Stimulated activated CD8-positive, alpha-beta memory T cell treated with anti-CD3 and anti-CD28 coated beads, Interleukin-7, amount 100 ng/mL, for 4 hours (primary cell): ENCODE results near the gene ITPR3.

ENCODE experiments used
- DNase-seq, 2 donors: peaks; one replicate each; pipeline ENCODE4 v3.0.0-alpha.2; 2020; ENCODE audit warnings: low read depth in 2 of 2

Gene ITPR3

DNA sequence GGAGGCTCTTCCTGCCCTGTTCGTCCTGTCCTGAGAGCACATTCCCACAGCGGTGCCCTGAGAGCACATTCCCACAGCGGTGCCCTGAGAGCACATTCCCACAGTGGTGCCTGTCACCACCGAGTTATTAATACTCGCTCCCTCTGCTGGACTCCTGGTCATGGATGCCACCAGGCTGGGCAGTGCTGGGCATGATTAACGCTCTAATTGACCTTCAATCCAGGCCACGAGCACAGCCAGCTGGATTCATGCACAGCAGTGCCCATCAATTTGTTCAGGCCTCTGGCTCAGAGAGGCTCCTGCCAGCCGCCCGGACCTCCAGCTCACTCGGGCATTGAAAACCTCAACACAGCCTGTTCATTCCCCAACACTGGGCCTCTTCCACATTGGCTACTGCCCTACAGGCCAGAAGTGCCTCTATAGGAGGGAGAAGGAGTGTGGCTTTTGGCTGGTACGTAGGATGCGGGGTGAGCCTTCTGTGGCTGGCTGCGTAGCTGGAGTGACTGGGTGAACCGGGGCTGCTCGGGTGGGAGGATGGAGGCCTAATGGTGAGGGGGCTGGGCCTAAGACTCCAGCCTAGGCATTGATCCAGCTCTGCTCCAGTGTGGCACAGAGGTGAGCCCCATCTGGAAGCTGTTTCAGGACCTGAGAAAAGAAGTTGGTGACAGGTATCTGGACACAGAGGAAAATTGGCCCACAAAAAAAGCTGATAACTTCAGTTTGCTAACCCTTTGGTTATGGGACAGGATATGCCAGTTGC is 116.3 kb downstream of the ITPR3 start:
- DNase-seq = no peak

DNA sequence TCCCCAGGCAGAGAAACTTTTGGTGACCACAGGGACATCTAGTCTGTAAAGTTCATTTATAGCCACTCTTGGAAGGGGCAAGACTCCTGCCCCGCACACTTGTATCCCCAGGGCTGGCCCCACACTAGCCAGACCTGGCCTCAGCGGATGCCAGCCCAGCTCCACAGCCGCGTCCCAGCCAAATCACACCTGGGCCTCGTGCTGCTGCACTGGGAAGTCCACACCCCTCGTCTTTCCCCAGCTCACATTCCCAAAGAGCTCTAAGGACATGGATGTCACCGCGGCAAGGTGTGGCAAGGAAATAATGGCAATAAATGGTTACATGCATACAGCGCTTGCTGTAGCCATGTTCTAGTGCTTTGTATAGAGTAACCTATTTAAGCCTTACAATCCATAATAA is 117.0 kb downstream of the ITPR3 start:
- DNase-seq = no peak

DNA sequence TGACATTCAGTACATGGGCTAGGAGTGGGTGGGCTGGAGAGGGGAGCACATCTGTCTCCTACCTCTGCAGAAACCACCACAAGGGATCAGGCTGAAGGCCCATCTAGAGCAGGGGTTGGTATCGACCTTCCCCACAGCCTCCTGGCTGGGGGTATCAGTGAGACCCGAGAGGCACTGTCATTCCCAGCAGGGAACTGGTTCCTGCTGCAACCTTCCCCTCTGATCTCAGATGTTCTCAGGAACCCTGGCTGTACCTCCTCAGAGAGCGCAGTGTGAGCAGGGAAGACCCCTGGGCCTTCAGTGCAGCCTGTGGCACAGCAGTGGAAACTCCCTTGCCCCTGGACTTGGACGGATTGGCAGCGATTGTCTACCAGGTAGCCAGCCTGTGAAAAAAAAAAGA is 117.8 kb downstream of the ITPR3 start:
- no peak for DNase-seq

DNA sequence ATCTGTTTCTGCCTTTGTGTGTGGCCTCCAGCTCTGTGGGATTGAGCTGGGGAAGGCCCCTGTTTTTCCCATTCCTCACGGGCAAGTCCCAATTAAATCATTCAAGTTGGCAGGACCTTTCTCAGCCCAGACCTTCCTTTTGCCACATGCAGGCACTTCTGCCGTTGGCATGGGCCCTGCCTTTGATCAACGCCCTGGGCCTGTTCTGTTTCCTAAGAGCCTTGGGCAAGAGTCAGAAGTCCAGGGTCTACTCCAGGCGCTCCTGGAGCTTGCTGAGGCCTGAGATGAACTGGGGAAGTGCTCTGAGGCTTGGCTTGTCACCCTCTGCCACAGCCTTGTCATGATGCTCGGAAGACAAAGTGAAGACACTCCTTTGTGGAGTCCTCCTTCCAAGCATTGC is 118.4 kb downstream of the ITPR3 start:
- no peak for DNase-seq

DNA sequence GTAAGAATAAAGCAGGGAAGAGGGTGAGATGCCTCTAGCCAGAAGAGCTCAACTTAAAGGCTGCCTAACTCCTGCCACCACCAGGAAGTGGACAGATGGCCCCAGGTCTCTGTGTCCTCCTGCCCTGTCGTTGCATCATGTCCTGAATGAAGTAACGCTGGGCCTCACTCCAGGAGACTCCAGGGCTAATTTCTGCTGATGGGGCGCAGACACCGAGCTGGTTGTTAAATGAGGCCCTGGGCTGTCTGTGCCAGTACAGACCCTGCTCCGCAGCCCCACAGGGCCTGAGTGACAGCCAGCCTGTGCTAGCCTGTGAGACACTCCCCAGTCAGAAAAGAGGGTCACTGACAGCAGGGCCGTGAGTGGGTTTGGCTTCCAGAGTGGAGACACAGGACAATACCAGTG is 119.1 kb downstream of the ITPR3 start:
- DNase-seq = no peak

DNA sequence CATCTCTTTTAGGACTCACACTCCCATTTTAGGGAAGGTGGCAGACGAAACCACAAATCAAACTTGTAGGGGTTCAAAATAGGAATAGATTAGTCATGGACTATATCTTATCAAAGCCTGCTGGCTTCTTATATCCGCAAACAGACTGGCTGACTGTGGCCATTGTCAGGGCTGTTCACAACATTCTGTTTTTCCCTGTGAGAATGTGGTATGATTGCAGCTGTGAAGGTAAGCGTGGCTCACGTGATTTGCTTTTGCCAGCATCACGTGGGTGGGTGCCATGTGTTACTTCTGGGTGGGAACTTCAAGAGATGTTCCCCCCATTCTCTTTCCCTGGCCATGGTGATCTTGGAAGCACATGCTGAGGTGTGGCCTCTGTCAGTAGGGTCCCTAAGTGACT is 119.7 kb downstream of the ITPR3 start:
- DNase-seq = no peak

DNA sequence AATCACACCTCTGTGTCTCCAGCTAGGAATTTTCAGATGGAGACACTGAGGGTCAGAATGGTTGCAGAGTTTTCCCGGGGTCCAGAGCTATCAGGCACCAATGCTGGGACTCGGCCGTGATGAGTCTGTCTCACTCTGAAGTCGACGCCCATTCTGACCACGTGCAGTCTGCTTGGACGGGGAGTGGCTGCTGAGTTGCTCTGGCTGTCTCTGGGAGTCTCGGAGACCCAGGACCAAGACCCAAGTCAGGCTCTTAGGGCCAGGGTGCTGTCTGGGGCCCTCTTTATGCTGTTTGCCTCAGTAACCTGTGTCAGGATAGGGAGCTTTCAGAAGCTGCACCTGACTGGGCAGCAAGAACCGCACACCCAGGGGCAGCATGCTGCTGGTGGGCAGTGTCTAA is 121.0 kb downstream of the ITPR3 start:
- DNase-seq = no peak

DNA sequence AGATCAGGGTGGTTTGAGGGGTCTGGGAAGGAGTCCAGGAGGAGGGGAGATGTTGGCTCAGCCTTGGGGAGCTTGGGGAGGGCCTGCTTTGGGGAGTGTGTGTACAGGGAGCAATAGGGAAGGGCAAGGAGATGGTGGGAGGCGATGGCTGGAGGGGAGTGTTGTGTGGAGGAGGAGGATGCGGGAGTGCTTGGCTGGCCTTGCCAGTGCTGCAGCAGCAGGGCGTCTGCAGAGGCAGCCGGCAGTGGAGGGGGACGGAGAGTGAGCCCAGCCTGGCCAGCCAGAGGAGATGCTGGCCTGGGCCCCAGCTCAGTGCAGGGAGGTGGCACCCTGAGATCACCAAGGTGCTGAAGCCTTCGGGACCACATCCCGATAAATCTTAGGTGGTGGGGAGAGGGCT is 121.7 kb downstream of the ITPR3 start:
- no peak for DNase-seq

DNA sequence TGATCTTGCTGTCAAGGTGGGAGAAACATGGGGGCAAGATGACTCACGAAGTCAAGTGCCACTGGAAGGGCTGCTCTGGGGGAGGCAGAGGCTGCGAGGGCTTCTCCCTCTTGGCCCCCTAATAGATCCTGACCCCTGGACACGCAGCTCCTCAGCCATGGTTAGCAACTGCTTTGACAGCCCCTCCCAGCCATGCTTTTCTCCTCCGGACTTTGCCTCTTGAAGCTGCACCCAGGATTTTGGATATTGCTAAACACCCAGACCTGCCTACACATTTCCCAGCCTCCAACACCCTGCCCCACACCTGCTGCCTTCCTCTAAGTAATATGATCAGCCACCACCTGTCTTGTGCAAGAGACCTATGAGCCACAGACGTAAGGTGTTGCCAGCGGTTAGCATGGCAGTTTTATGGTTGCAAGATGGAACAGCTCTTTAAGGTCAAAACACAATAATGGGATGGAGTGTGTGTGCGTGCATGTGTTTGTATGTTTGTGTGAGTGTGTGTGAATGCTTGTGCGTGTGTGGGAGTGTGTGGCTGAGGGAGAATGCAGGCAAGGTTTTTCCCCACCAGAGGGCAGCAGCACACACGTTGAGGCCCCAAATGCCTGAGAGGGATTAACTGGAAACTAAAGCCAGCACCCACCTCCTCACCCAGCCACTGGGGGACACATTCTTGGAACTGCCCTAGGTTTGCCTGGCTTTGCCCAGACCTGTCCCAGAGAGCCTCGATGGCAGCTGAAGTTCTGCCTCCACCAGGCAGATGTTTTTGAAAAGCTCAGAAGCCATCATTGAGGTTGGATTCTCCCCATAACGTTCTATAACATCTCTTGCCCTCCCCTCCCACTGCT is 123.1 kb downstream of the ITPR3 start:
- peak; percentile 53 to 58 for DNase-seq

DNA sequence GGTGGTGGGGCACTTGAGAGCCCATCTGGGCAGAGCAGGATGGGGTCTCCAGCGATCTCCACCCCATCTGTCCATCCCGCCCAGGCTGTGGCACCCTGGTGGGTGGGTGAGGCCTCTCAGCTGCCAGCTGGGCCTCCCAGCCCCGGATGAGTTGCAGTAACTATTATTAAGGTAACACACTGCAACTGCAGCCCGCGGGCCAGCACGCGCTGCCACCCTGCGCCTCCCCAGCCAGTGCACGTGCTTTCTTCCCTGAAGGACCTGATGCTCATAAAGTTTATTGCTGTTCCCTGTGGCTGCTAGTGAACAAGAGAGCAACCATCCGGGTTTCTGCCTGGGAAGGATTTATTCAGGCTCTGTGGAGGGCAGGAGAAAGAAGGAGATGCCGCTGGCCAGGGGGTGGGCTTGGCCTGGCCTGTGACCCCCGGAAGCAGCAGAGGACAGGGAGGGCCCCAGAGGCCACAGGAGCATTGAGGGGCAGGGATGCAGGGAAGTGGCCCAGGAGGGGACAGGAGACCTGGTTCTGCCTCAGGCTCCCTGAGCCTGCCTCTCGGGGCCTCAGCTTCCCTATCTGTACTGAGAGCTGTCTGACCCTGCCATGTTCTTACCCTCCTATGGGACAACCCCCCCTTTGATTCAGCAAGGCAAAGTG is 123.9 kb downstream of the ITPR3 start:
- DNase-seq = no peak

DNA sequence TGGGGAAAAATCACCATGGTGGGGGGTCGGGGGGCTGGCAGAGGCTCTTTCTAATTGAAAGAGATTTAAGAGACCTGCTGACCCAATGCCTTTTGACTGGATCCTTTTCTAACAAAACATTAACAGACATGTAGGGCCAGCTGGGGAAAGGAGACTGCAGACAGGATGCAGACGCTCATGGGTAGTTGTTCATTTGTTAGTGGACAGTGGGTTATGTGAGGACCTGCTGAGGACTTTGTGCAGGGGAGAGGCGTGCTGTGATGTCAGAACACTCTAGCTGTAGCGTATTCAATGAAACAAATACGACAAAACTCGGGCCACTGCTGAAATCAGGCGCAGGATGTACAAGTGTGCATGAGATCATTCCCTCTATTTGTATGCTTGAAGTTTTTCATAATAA is 124.4 kb downstream of the ITPR3 start:
- DNase-seq = no peak
